HG02678 (cell line): ENCODE data around the gene NGB.

ENCODE experiments used
- ATAC-seq: cut with Tn5 transposase; IDR thresholded peaks from one replicate; pipeline ENCODE4 v1.9.1; 2021; ENCODE audit warnings: mild to moderate bottlenecking, moderate library complexity; ENCODE audit not compliant: unreplicated experiment

NGB gene

DNA sequence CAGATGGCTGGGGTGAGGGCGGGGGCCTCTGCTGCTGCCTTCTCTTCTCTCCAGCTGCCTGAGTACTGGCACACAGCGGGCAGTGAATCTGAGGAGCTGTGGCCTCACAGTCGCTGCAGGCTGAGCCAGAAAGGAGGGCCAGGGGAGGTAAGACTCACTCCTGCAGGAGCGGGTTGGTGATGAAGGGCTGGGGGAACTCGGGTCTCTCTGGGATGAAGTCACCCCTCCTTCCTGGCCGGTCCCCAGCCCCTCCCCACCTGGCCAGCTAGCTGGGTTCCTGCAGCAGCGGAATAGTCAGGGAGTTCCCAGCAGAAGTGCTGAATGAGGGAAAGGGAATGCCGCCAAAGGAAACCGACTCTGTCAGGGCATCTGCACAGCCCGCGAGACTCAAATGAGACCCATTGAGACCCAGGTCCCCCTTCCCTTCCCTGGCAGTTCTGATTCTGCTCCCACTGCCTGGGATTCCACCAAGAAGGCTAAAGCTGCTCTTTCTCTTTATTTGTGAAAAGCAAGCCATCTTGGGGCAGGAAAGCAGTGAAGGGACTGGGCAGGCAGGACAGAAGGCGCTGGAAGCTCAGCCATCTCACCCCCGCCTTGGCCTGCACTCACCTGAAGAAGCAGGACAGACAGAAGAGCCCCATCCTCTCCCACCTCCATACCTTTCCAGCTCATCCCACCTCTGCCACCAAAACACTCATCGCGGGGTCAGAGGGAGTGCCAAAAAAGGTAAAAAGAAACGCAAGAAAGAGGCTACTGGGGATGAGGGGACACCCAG is 5.3 kb downstream of the NGB start:
- no peak for ATAC-seq

DNA sequence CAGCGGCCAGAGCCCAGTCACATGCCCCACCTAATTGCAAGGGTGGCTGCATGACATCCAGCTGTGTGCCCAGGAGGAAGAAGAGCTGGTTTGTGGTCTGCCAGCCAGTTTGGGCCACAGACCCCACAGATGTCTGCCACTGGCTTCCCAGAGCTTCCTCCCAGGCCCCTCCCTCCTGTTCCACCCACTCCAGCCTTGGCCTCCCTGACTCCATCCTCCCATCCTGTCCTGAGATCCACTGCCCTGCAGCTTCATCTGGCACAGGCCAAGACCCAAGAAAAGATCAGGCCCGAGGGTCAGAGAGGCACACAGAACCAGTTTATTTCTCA is 5.9 kb downstream of the NGB start:
- no peak for ATAC-seq

DNA sequence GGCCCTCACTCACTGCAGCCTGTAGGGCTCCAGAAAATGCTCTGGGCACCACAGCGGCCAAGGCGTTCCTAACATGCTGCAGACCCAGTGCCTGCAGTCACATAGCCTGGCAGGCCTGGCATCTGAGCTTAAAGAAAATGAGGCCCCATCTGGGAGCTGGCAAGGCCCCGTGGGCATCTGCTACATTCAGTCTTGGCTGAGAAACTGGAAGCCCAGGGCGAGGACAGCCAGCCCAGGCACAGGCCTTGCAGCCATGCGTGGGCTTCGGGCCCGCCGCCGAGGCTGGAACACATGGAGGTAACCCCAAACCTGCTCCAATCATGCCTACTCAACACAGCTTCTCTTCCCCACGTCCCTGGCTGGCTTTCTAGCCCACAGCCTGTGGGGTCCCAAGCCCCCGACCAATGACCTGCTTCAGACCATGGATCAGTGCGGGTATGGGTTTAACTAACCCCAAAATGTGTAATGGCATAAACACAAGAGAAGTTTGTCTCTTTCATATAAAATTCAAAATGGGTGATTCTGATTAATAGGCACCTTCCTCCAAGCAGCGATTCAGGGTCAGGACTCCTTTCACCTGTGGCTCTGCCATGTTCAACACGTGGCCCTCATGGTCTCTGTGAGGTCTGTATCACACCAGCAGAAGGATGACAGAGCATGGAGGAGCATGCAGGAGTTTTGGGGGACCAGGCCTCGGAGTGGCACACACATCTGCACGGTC is 6.4 kb downstream of the NGB start:
- no peak for ATAC-seq

DNA sequence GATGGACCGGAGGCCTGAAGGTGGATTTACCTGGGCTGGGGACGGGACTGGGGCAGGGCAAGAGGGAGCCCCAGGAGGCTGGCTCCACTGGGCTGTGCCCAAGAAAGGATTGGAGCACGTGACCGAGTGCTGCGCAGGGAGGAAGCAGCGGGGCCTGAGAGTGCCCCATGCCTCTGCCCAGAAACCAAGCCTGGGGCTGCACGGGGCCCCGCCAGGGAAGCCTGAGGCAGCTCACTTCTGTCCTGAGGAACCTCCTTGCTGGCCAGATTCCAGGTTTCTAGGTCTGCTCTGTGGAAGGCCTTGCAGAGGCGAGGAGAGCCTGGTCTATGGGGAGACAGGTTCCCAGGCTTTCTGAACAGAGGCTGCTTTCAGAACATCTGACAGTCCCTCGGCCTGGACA is 10.4 kb downstream of the NGB start:
- no peak for ATAC-seq

DNA sequence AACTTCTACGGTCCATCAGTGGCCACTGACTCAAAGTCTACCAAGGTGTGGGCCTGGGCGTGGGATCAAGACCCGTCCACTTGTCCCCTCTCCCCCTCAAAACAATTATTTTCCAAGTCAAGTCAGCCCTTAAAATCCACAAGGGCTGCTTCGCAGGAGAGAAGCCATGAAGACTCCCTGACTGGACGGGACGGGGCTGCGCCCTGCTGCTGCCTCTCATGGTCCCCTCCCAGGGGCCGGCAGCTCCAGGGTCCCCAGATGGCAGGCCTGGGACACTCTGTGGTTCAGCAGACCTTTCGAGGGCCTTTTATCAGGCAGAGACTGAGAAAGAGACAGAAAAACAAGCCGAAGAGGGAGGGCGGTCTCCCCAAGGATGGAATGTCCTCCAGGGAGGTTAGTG is 10.8 kb downstream of the NGB start:
- ATAC-seq = no peak

DNA sequence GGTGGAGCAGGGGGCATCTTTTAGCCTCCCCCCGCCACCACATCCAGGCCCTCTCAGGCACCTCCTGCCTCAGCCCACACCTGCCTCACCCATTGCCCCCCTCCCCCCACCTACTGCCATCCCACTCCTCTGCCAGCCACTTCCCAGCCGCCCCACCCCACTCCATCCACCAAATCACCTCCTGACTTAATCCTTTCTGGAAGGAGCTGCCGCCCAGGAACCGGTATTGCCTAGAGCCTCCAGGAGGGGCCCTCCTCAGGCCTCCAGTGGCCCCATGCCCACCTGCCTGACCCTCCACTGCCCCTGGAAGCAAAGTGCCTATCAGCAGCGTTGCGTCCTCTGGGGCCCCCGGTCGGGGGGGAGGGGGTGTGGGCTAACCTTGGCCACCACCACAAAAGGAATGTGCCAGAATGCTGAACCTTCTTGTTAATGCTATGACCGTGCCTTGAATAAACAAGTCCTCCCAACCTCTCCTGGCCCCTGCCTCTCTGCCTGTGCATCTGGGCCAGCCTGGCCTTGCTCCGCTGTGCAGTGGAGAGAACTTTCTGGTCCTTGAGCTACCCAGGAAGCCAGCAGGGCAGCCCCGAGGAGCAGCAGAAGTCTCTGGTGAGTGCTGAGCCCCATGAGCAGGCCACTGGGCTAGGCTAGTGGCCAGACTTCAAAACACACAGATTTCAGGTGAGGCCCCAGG is 11.8 kb downstream of the NGB start:
- no peak for ATAC-seq

DNA sequence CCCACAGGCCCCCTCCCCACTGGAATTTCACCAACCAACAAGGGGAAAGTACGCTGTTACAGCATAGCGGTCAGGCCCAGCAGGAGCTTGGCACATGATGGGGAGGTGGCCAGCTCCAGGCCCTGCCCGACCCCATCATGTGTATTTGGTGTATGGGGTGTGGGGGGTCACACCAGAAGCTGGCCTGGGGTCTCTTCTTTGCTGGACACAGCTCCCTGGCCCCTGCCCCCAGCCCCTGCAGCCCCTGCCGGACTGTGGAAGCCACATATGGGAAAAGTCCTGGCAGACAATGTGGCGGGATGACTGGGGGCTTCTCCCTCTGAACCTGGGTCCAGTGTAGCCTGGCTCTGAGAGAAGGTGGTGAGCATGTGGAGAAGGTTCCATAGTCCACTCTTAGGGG is 12.4 kb downstream of the NGB start:
- no peak for ATAC-seq

DNA sequence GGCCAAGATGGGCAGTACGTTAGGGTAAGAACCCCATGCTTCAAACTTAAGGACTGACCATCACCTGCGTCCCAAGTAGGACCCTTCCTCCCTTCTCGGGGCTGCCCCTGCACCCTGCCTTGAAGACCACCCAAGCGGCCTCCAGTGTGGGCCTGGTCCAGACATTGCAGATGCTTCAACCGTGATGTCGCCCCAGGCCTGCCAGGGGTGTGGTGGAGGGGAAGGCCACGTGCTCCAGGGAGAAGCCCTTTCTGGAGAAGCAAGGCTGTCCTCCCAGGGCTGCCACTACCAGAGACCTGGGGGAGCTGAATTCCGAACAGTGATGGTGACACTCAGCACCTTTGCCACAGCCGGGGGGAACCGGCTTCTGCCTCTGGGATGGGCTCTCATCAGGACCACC is 13.3 kb downstream of the NGB start:
- no peak for ATAC-seq

DNA sequence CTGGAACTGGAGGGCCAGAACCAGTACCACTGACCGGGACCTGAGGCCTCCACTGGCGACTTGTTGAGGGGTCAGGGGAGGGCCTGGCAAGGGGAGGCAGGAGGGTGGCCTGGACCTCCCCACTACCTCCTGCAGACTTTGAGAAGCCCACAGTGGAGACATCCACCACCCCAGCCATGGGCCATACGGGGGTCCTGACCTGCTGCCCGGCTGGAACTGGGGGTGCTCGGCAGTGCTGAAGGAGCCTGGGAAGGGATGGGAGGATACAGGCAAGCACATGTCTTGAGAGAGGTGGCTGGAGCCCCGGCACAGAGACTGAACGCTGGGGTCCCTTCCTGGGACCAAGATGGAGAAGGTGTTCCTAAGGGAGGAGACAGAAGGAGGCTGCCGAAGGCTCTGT is 14.3 kb downstream of the NGB start:
- ATAC-seq = no peak

DNA sequence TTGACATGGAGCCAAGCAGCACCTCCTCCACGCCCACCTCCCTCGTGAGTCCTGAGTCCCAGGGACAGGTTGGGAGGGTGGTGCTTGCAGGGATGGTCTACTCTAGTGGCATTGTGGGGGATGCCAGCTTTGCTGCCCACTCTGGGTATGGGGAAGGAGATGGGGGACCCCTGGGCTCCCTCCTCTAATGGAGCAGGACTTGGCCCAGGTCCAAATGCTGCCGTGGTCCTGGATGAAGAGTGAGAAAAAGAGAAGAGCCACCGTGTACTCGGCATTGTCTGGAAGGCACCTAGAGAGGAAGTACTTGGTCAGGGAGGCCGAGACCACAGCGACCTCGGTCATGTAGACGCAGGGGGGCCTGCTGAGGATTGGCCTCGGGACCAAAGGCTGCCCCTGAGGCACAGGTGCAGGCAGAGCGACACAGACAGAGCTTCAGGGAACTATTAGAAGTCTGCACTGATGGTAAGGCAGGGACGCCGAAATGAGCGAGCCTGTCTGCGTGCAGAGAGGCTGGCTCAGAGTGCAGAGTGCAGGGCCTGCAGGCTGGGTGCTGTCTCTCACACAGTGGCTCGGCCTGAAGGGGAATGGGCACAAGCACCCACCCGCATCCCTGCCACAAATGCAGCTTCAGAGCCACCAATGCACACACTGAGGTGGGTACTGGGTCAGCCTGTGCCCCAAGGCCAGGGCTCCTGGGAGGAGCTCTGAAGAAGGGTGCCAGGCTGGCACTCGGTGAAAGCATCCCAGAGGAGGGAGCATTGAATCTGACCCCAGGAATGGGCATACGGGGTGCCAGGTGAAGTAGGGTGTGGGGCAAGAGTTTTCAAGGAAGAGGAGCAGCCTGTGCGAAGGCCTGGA is 17.4 kb downstream of the NGB start:
- no peak for ATAC-seq

DNA sequence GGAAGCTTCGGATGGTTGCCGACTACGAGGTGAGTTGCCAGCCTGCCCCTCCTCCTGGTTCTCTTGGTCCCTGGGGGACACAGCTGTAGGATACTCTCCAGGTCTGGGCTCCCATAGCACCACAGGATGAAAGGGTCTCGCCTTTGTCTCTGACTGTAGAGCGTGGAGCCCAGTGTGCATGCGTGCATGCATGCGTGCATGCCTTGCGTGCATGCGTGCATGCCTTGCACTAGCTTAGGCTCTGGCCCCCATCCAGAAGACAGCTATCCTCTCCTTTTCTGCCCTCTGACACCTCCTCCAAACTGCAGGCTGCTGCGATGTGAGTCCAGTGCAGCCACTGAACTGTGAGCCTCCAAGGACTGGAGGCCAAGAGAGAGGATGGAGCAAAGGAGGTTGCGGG is 19.1 kb downstream of the NGB start:
- no peak for ATAC-seq

DNA sequence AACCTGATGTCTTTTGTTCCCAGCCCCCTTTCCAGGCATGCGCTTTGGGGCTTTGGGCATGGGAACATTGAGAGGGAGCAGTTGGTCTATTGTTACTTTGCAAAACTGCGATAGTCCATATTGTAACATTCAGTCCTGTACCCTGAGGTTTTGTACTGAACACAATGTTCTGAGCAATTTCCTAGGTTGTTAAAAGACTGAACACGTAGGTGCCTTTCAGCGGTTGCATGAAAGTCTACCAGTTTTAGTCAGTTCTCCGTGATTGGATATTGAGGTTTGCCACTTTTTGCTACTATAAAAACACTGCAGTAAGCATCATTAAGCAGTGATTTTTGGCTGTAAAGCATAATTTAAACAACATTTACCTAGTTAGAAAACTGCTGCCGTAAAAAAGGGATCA is 20.1 kb downstream of the NGB start:
- no peak for ATAC-seq

DNA sequence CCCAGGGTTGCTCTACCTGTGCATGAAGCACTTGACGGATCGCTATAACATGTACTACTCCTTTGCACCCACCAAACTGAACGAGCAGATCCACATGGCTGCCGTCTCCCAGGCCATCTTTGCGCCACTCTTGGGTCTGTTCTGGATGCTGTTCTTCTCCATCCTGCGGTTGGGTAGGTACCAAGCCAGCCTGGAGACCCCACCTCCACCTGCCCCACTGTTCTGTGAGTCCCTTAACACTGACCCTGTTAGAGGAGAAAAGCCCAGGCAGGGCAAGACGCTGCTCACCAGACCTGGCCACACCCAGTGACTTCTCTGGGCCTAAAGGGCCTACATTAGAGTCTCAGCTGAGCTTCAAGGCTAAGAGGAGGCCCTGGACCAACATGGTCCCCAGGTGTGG is 21.7 kb downstream of the NGB start:
- ATAC-seq = no peak

DNA sequence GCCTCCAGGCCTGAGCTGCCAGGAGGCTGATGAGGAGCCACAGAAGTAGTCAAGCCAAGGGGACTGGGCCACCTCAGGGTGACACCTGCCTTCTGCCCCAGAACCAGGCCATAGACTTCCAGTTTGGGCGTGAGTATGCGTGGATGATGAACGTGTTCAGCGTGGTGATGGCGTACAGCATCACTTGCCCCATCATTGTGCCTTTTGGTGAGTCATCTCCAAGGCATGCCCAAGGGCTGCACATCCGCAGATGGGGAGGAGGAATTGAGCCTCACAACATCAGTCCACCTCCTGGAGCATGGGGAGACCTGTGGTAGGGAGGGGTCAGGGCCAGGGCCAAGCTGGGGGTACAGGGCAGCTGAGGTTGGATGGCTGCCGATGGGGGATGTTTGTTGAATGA is 22.3 kb downstream of the NGB start:
- no peak for ATAC-seq

DNA sequence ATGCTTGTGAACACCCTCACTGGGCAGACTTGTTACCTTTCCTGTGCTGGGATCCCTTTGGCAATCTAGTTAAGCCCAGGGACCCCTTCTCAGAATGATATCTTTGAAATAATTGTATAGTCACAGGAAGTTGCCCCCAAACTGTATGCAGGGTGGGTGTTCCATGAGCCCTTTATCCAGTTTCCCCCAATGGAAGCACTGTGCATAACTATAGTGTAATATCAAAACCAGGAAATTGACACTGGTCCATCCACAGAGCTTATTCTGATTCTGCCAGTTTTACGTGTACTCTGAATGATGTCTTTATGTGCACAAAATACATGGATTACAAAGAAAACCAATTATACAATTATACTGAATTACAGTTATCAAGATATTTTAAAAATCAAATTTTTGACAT is 24.2 kb downstream of the NGB start:
- no peak for ATAC-seq

DNA sequence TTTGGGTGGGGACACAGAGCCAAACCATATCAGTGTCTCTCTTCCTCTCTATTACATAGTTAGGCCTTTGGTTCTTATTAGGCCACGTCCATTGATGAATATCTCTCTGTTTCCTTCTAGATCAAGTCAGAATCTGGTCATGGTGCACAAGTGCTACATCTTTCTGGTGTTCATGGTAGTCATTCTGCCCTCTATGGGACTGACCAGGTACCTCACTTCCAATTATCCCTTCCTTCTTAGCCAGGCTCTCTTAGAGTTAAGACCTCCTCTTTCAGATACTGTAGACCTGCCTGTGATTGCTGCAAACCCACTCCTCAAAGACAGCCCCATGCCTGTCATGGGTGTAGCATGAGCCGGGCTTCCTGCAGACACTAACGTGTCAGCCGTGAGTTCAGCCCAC is 25.2 kb downstream of the NGB start:
- ATAC-seq = no peak

DNA sequence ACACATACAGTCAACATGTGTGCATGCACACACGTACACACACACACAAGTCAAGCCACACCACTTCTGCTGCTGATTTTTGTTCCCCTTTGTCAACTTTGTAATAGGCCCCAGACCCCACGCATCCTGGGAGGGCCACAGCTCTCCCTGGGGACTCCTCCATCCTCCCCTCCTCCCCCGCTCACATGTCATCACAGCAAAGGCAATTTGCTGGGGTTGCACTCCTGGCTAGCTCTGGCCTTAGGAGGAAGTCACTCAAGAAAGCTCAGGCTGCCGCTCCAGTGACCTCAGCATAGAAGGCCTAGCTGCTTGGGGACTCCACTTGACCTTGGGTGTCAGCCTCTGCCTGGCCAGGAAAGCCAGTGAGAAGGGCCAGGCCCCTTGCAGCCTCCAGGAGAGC is 27.2 kb downstream of the NGB start:
- no peak for ATAC-seq

DNA sequence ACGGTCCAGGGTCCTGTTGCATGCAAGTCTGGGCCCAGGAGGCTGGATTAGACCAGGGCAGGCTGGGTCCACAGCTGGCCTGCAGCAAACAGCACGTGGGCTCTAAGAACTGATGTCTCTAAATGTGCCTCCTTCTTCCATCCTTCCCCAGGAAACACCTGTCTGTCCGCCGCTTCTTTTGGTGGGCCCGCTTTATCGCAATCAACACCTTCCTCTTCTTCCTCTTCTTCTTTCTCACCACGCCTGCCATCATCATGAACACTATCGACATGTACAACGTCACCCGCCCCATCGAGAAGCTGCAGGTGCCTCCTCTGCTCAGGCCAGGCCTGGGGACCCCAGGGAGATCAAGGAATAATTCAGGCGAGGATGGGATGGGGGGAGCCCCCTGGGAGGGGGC is 28.3 kb downstream of the NGB start:
- no peak for ATAC-seq

DNA sequence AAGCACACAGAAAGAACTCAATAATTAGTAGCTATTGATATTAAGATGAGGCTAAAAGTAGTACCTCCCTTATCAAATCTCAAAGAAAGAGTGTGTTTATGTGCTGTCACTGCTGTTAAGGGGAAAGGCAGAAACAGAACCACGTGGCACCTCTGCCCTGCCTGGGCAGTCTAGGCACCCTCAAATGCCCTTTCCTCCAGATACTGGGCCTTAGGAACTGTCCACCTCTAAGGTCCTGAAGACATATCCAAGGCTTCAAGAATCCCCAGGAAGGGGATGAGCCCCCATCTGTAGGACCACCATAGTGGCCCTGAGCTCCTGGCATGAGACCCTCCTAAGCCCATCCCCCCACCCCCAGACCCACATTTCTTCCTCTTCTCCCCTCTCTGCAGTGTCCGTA is 29.1 kb downstream of the NGB start:
- no peak for ATAC-seq

DNA sequence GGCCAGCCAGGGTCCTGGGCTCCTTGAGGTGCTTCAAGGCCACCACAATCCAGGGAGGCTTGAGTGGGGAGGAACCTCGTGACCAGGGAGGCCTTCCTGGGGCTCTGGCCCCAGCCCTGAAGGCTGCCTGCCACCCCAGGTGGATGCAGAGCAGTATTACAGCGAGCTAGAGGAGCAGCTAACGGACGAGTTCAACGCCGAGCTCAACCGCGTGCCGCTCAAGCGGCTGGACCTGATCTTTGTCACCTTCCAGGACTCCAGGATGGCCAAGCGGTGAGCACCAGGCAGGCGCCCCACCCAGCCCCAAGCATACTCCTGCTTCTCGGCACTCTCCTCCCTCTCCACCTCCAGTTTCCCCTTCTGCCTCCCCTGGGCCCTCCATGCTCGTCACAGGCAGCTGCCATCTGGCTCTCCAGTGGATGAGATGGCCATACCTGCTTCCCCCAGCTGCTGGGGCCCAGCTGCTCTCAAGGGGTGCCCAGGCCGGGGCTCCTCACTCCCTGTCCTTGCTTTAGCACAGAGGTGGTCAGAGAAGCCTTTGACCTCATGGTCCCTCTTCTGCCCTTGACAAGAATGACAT is 30.6 kb downstream of the NGB start:
- no peak for ATAC-seq

DNA sequence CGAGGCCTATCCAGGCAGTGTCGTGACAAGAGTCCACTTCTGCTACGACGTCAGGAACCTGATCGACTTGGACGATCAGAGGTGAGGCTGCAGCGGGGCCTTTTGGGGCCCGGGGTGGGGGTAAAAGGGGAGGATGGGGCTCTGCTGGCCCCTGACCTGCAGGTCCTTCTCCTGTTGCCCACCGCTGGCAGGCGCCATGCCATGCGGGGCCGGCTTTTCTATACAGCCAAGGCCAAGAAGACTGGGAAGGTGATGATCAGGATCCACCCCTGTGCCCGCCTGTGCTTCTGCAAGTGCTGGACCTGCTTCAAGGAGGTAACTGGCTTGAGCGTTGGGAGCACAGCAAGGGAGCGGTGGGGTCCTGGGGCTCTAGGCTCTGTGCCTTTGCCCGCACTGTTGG is 31.6 kb downstream of the NGB start:
- no peak for ATAC-seq
